ENCODE data around the gene PCNX2. TPM values are rescaled to one million over a fixed set of nuclear protein-coding genes. Genes with fewer than 3 reads are reported as not detected.

PCNX2 gene
- total RNA-seq, 8 experiments from 2014 or later = 3.6 to 40.8 (median 27.9) TPM

GRCh38 chr1:233268389-233269022 is 27.0 kb downstream of the PCNX2 start:
- ATAC-seq (replicated peaks in 6 of 8) = no peak
- H3K4me1 ChIP-seq (replicated peaks in 1 of 2) = no peaks in the 10 kb centered on the region
- WGBS, 10 experiments = 80 to 100% (median 95%) methylated on average over 1 to 3 of the region's 3 CpGs; no CpG with 5 or more reads in 1 of the 10 experiments
- in situ Hi-C loops (cut with MboI; ENCODE audit: low pct_unique_long_range_greater_than_20kb in 2 of 9, low sequenced_read_pairs in 9 of 9, unreplicated experiment in 9 of 9) = no loop called here
- H3K27ac ChIP-seq = no peak overlapping the region
- H3K4me3 ChIP-seq = no peak overlapping the region

- ATAC-seq (replicated peaks in 6 of 8) = peak in 5 of 8 experiments; percentile 24 to 78 (median 64)
- H3K4me3 ChIP-seq = no peak overlapping the region
- H3K27ac ChIP-seq = peak overlapping the region in 1 of 2 donors; percentile 14
- peaks cover 7 to 18% of the 10 kb centered on the region in 2 donors for H3K4me1 ChIP-seq (replicated peaks in 1 of 2)
- in situ Hi-C loops (cut with MboI; ENCODE audit: low pct_unique_long_range_greater_than_20kb in 2 of 9, low sequenced_read_pairs in 9 of 9, unreplicated experiment in 9 of 9) = no loop called here
- 50 to 90% (median 76%) methylated on average over 1 to 5 of the region's 5 CpGs; no CpG with 5 or more reads in 3 of the 10 experiments for WGBS, 10 experiments
These were observed 33.8 kb downstream of the PCNX2 start for GRCh38 chr1:233261695-233262094.

DNA sequence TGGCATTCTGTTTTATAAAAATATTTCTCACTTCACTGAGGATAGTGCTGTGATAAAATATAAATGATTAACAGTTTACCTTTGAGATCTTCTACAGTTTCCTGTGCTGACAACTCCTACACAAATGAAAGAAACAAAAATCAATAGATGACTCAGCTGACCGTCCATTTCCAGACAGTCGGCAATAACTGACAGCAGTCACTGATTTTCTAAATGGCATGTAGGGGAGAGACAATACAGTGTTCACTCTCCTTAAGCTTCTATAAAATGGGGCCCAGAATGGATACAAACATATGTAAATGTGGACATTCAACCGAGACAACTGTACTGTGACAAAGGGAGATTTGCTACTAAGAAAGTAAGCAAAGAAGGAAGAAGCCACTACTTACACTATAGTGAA is 34.3 kb downstream of the PCNX2 start:
- H3K4me1 ChIP-seq (replicated peaks in 1 of 2) = peaks cover 7 to 18% of the 10 kb centered on the region in 2 donors
- in situ Hi-C loops (cut with MboI; ENCODE audit: low pct_unique_long_range_greater_than_20kb in 2 of 9, low sequenced_read_pairs in 9 of 9, unreplicated experiment in 9 of 9) = no loop called here
- no peak overlapping the region for H3K4me3 ChIP-seq
- ATAC-seq (replicated peaks in 6 of 8) = peak in 5 of 8 experiments; percentile 56 to 94 (median 91)
- no peak overlapping the region for H3K27ac ChIP-seq
- WGBS, 10 experiments = 5 to 93% (median 34%) methylated on average over 2 to 3 of the region's 3 CpGs; no CpG with 5 or more reads in 1 of the 10 experiments

- 87 to 100% (median 91%) methylated on average over 4 to 6 of the region's 6 CpGs; no CpG with 5 or more reads in 1 of the 10 experiments for whole genome bisulfite sequencing, 10 experiments
- no peak overlapping the region for H3K27ac ChIP-seq
- H3K4me1 ChIP-seq (replicated peaks in 1 of 2) = peaks cover 7 to 18% of the 10 kb centered on the region in 2 donors
- in situ Hi-C loops (cut with MboI; ENCODE audit: low pct_unique_long_range_greater_than_20kb in 2 of 9, low sequenced_read_pairs in 9 of 9, unreplicated experiment in 9 of 9) = no loop called here
- ATAC-seq (replicated peaks in 6 of 8) = no peak
- H3K4me3 ChIP-seq = no peak overlapping the region
These were observed 37.7 kb downstream of the PCNX2 start for GRCh38 chr1:233257786-233258185.

DNA sequence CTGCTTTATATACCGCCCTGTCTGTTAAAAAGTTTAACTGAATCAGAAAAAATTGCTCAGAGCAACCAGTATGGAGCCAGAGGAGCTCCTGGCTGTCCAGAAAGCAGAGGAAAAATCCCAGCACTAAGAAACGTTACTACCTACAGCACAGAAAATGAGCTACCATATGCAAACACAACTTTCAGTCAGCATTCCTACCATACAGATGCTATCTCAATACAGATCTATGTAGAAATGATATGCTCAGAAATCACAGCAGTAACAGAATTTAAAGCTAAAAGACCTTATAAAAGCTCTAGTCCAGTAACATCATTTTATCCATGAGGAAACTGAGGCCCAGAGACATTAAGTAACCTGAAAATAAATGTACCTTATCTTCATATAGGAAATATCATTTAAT is 38.7 kb downstream of the PCNX2 start:
- ATAC-seq (replicated peaks in 6 of 8) = no peak
- H3K4me3 ChIP-seq = no peak overlapping the region
- H3K27ac ChIP-seq = no peak overlapping the region
- in situ Hi-C loops (cut with MboI; ENCODE audit: low pct_unique_long_range_greater_than_20kb in 2 of 9, low sequenced_read_pairs in 9 of 9, unreplicated experiment in 9 of 9) = no loop called here
- 40 to 100% (median 92%) methylated on average over 1 to 2 of the region's 2 CpGs; no CpG with 5 or more reads in 2 of the 10 experiments for WGBS, 10 experiments
- peaks cover 6 to 13% of the 10 kb centered on the region in 2 donors for H3K4me1 ChIP-seq (replicated peaks in 1 of 2)

GRCh38 chr1:233256191-233256590 is 39.3 kb downstream of the PCNX2 start:
- ATAC-seq (replicated peaks in 6 of 8) = no peak
- in situ Hi-C loops (cut with MboI; ENCODE audit: low pct_unique_long_range_greater_than_20kb in 2 of 9, low sequenced_read_pairs in 9 of 9, unreplicated experiment in 9 of 9) = no loop called here
- WGBS, 10 experiments = 22 to 100% (median 87%) methylated on average over 1 of the region's 1 CpG; no CpG with 5 or more reads in 4 of the 10 experiments
- Histone ChIP-seq H3K4me3 (no peak overlapping the region), H3K27ac (no peak overlapping the region), H3K4me1 (replicated peaks in 1 of 2) (peaks cover 0 to 7% of the 10 kb centered on the region in 2 donors)

DNA sequence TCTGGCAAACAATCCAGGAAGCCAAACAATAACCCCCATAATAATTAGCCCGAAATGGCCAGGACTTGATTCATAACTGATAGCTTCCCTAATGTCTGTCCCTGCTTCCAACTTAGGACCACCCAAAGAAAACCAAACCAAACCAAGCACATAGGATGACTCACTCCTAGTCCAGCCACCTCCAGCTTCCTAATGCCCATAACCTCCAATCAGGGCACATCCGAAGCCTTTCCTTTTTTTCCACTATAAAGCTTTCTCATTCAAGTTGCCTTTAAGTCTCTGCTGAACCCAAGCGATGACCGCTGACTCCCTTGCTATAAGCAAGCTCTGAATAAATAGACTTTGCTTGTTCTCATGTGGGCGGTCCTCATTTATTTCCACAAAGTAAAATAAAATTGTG is 40.4 kb downstream of the PCNX2 start:
- in situ Hi-C loops (cut with MboI; ENCODE audit: low pct_unique_long_range_greater_than_20kb in 2 of 9, low sequenced_read_pairs in 9 of 9, unreplicated experiment in 9 of 9) = no loop called here
- H3K27ac ChIP-seq = no peak overlapping the region
- no peak overlapping the region for H3K4me3 ChIP-seq
- no peak for ATAC-seq (replicated peaks in 6 of 8)
- H3K4me1 ChIP-seq (replicated peaks in 1 of 2) = no peaks in the 10 kb centered on the region
- 89 to 100% (median 94%) methylated on average over 2 to 5 of the region's 5 CpGs; no CpG with 5 or more reads in 1 of the 10 experiments for WGBS, 10 experiments

DNA sequence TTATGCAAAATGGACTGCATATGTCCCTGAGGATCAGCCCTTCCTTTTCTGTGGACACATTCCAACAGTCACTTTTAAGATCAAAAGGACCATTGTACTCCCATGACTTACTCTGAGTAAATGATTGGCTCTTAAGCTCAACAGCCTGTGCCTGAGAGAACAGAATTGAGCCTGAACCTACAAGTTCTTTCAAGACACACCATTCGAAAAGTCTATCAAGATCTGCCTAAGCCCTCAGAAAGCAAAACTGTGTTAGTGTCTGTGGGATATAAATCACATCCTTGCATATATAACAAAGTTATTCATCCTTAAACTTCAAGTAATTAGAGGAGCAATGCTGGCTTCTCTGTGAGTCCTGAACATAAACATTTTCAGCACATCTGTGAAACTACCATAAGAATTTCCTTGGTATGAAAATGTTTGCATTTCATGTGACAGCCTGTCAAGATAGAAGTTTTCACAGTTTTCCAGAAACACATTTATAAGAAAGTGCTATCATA is 41.6 kb downstream of the PCNX2 start:
- H3K27ac ChIP-seq = no peak overlapping the region
- in situ Hi-C loops (cut with MboI; ENCODE audit: low pct_unique_long_range_greater_than_20kb in 2 of 9, low sequenced_read_pairs in 9 of 9, unreplicated experiment in 9 of 9) = no loop called here
- no peak overlapping the region for H3K4me3 ChIP-seq
- ATAC-seq (replicated peaks in 6 of 8) = peak in 4 of 8 experiments; percentile 15 to 70 (median 38)
- no peaks in the 10 kb centered on the region for H3K4me1 ChIP-seq (replicated peaks in 1 of 2)
- 9 to 80% (median 21%) methylated on average over 1 of the region's 1 CpG; no CpG with 5 or more reads in 4 of the 10 experiments for WGBS, 10 experiments

GRCh38 chr1:233253231-233253831 is 42.2 kb downstream of the PCNX2 start:
- WGBS, 10 experiments = 76 to 100% (median 85%) methylated on average over 2 to 4 of the region's 4 CpGs; no CpG with 5 or more reads in 4 of the 10 experiments
- no peak for ATAC-seq (replicated peaks in 6 of 8)
- H3K27ac ChIP-seq = no peak overlapping the region
- no peak overlapping the region for H3K4me3 ChIP-seq
- H3K4me1 ChIP-seq (replicated peaks in 1 of 2) = no peaks in the 10 kb centered on the region
- in situ Hi-C loops (cut with MboI; ENCODE audit: low pct_unique_long_range_greater_than_20kb in 2 of 9, low sequenced_read_pairs in 9 of 9, unreplicated experiment in 9 of 9) = no loop called here

- ATAC-seq (replicated peaks in 6 of 8) = peak in 1 of 8 experiments; percentile 33
- in situ Hi-C loops (cut with MboI; ENCODE audit: low pct_unique_long_range_greater_than_20kb in 2 of 9, low sequenced_read_pairs in 9 of 9, unreplicated experiment in 9 of 9) = no loop called here
- Histone ChIP-seq H3K27ac (no peak overlapping the region), H3K4me1 (replicated peaks in 1 of 2) (no peaks in the 10 kb centered on the region), H3K4me3 (no peak overlapping the region)
- 38 to 100% (median 90%) methylated on average over 2 of the region's 2 CpGs; no CpG with 5 or more reads in 3 of the 10 experiments for WGBS, 10 experiments
These were observed 43.1 kb downstream of the PCNX2 start for GRCh38 chr1:233252441-233252840.

DNA sequence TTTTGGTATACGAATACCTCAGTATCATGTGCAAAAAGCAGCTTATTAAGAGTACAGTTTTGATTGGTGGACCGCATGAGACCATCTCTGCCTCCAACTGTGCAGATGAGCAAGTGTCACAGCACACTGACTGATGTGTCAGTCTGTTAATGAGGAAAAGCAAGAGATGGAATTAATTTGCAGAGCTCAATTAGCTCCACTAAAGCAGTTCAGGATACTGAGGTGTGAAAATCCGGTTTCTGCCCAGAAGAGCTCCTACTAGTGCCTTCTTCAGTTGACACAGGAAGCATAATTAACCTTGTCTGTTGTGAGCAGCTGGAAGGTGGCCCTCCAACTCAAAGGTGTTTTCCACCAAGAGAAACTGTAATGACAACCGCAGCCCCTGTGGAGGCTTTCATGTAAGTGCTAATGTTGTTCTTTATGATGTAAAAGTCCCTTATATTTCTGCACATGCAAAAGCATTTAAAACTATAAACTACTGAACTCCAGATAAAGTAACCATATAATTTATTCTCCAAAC is 44.3 kb downstream of the PCNX2 start:
- in situ Hi-C loops (cut with MboI; ENCODE audit: low pct_unique_long_range_greater_than_20kb in 2 of 9, low sequenced_read_pairs in 9 of 9, unreplicated experiment in 9 of 9) = no loop called here
- Histone ChIP-seq H3K27ac (no peak overlapping the region), H3K4me3 (no peak overlapping the region), H3K4me1 (replicated peaks in 1 of 2) (no peaks in the 10 kb centered on the region)
- WGBS, 10 experiments = 54 to 100% (median 79%) methylated on average over 2 to 4 of the region's 4 CpGs
- ATAC-seq (replicated peaks in 6 of 8) = no peak

DNA sequence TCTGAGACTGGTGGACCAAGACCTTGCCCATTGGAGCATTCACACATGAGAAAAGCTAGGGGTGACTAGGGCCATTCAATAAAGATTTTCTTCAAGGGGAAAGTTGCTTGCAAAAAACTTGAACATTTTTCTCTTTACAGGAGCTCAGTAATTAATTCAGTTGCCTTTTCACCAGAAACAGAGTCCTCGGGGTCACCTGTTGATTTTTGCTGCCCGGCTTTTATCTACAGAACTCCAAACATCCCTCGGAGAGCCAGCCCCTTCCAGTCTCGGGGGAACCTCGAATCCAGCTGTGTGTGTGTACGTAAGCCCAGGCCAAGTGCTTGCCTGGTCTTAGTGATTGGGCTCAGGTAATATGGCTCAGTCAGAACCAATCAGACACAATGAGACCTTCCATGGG is 47.5 kb downstream of the PCNX2 start:
- 84 to 100% (median 96%) methylated on average over 3 to 6 of the region's 6 CpGs; no CpG with 5 or more reads in 3 of the 10 experiments for WGBS, 10 experiments
- in situ Hi-C loops (cut with MboI; ENCODE audit: low pct_unique_long_range_greater_than_20kb in 2 of 9, low sequenced_read_pairs in 9 of 9, unreplicated experiment in 9 of 9) = loop anchor here in 8 of 9 experiments (10.0 to 25.0 kb wide), 4 partner anchors 611 to 1386 kb away; partner anchors contain the start of gene SIPA1L2 (in 8 of the 8)
- Histone ChIP-seq H3K4me1 (replicated peaks in 1 of 2) (peaks cover 5 to 6% of the 10 kb centered on the region in 2 donors), H3K27ac (no peak overlapping the region), H3K4me3 (no peak overlapping the region)
- ATAC-seq (replicated peaks in 6 of 8) = no peak

DNA sequence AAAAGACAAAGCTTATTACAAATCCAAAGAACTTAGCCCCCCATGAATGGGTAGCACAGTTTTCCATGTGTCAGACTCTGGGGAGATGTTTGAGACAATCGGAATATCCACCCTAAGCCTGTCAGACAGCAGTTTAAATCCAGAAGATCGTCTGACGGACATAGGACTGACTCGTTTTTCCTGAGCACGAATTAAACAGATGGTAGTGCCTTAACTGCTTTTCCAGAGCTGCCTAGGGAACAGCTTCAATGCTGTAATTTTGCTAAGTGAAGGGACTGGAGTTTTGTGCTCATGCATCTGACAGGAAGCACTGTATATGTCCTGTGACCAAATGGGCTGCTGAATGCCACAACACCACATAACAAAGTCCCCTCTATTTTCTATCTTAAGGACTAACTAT is 48.6 kb downstream of the PCNX2 start:
- no peak for ATAC-seq (replicated peaks in 6 of 8)
- Histone ChIP-seq H3K4me3 (no peak overlapping the region), H3K4me1 (replicated peaks in 1 of 2) (peaks cover 9 to 12% of the 10 kb centered on the region in 2 donors), H3K27ac (no peak overlapping the region)
- in situ Hi-C loops (cut with MboI; ENCODE audit: low pct_unique_long_range_greater_than_20kb in 2 of 9, low sequenced_read_pairs in 9 of 9, unreplicated experiment in 9 of 9) = loop anchor here in 8 of 9 experiments (10.0 to 25.0 kb wide), 4 partner anchors 610 to 1385 kb away; partner anchors contain the start of gene SIPA1L2 (in 8 of the 8)
- 43 to 100% (median 96%) methylated on average over 1 to 5 of the region's 5 CpGs; no CpG with 5 or more reads in 3 of the 10 experiments for WGBS, 10 experiments

Data from motor neuron (in vitro differentiated cells).